K562 treated with DMSO at 1 percent for 48 hours (cell line): ENCODE results near the gene CFAP44. TPM values are rescaled to one million over a fixed set of nuclear protein-coding genes. Genes with fewer than 3 reads are reported as not detected.

Experiments used
- total RNA-seq: library from RNA; unstranded; fragments of 300-600 nt; gene quantifications from 2 replicates; pipeline ENCODE4 v1.2.3, GENCODE V29; 2022; ENCODE audit warnings: low replicate concordance; ENCODE audit errors: extremely low read depth

The CFAP44 gene, protein sequence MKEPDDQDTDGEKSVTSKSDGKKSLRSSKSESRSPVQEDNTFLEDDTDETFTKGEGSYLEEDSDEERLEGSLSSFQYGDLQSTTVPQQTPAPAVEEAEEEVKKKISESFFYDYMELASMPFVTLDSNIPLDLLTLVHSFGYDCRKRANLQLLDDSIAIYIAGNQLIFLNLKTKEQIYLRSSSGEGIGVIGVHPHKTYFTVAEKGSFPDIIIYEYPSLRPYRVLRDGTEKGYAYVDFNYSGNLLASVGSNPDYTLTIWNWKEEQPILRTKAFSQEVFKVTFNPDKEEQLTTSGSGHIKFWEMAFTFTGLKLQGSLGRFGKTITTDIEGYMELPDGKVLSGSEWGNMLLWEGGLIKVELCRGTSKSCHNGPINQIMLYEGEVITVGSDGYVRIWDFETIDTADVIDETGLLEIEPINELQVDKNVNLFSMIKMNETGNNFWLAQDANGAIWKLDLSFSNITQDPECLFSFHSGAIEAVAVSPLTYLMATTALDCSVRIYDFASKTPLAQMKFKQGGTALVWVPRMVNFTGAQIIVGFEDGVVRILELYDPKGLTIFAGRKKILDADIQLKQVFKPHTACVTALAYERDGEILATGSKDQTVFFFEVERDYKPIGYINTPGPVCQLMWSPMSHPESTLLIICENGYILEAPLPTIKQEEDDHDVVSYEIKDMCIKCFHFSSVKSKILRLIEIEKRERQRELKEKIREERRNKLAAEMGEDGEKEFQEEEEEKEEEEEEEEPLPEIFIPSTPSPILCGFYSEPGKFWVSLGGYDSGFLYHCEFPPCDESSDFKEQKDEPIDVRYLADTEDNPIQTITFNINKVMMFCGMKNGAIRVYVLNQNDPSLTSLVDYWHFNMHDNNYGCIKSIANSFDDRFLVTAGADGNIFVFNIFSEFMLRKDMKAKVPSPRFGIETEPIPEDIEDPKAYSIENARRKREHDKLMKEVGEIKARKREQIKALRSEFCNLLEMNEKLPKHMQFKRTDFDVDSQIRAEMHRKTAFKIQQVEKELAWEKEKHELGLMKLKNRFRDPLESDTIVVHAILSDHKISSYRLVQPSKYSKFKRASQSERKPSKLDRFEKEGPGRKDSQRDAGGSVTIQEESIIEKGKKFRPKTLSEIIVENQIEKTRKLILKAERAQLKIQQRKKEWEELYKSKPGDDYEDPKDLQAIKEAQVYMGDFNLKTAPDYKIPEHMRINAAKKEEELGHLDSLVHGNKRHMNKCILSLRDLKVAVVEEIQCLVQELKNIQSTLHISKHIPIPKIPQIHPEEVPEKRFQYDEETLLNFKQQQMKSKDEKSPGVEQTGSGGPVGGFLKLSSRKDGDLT (N-terminal part only)
- total RNA-seq, result not detected in 2 replicates

DNA sequence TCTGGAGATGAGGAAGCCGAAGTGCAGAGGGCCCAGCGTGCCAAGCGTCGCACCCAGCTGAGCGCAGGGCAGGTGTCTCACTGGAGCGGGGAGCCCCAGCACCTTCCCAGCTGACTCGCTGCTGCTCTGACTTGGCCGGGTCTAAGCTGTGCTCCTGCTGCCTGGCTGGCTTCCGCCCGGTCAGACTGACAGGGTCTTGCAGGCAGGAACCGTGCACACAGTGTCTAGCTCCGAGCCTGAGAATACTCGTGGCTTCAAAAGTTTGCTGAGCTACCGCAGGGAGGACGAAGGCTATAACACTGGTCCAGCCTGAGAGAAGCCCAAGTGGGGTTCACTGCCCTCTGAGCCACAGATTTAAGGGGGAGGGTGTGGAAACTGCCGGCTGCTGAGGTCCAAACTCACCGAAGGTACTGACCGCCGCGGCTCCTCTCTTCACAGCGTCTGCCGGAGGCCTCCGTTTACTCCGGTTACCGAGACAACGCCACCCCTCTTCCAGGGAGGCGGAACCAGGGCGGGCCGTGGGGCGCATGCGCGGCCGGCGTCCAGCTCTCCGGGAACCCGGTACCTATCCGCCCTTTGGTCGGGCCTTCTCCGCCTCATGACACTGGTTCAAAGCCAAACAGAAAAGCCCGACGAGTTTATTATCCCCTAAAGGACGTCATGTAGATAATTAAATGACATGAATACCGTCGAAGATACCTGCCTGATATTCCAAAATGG lies at the start of gene CFAP44:
CFAP44 (minus strand) TSS at position 443 of the 720 bp plus-strand sequence. CDS start 7,829 bp downstream, outside the sequence.

Other genes starting within 250 kb of the CFAP44 start
- gene BOC, start 229.9 kb downstream of the CFAP44 start, total RNA-seq, result not detected in 2 replicates
- not detected in 2 replicates for gene SPICE1, start 73.7 kb upstream of the CFAP44 start, total RNA-seq
- not detected in 2 replicates for gene SIDT1, start 91.1 kb upstream of the CFAP44 start, total RNA-seq